Suprapubic skin (tissue), 4 donors: ENCODE results near the gene TRIM68. TPM values are rescaled to one million over a fixed set of nuclear protein-coding genes. Genes with fewer than 3 reads are reported as not detected.

Experiments
- DNase-seq, 2 donors: peaks; one replicate each; pipeline ENCODE4 v3.0.0-alpha.2; 2019; ENCODE audit warnings: low spot score in 2 of 2
- H3K27ac ChIP-seq: fragments of 200-600 bp; sonication (generic); one replicate; pipeline ENCODE4 v1.5.1; 2019
- H3K27me3 ChIP-seq: fragments of 200-600 bp; sonication (generic); one replicate; pipeline ENCODE4 v1.5.1; 2019
- H3K36me3 ChIP-seq: fragments of 200-600 bp; sonication (generic); one replicate; pipeline ENCODE4 v1.5.1; 2019
- H3K4me1 ChIP-seq: fragments of 200-600 bp; sonication (generic); one replicate; pipeline ENCODE4 v1.5.1; 2019
- H3K4me3 ChIP-seq: fragments of 200-600 bp; sonication (generic); one replicate; pipeline ENCODE4 v1.5.1; 2019; ENCODE audit warnings: mild to moderate bottlenecking
- H3K9me3 ChIP-seq: fragments of 200-600 bp; sonication (generic); one replicate; pipeline ENCODE4 v1.5.1; 2019
- CTCF ChIP-seq, 2 donors: fragments of 200-600 bp in 1 of 2; fragments of 450-650 bp in 1 of 2; sonication (generic) in 1 of 2; IDR thresholded peaks; one replicate each; pipeline ENCODE4 v1.5.1; 2016 to 2019; ENCODE audit warnings: antibody characterized with exemption in 2 of 2, mild to moderate bottlenecking in 1 of 2, moderate library complexity in 1 of 2
- EP300 ChIP-seq: sonication (generic); formaldehyde crosslinking; IDR thresholded peaks from one replicate; pipeline ENCODE4 v1.6.1; 2017; ENCODE audit warnings: antibody characterized with exemption
- POLR2A ChIP-seq, 2 donors: fragments of 450-650 bp; IDR thresholded peaks; one replicate each; pipeline ENCODE4 v1.6.1; 2017; ENCODE audit warnings: antibody characterized with exemption in 2 of 2, mild to moderate bottlenecking in 2 of 2, moderate library complexity in 2 of 2
- POLR2AphosphoS5 ChIP-seq, 3 donors: sonication (generic); formaldehyde crosslinking; IDR thresholded peaks; one replicate each; pipeline ENCODE4 v1.6.1; 2017; ENCODE audit warnings: antibody characterized with exemption in 3 of 3
- WGBS: methylation state at CpG from one replicate; pipeline ENCODE4 v1.1.5; 2018; 5-methylcytosine and 5-hydroxymethylcytosine counted together
- total RNA-seq, 4 donors: library from RNA; depleted of rRNA; stranded (reverse); fragments of >200 nt; gene quantifications; one replicate each; pipeline ENCODE4 v1.1.0, GENCODE V29; 2016

The TRIM68 gene
- total RNA-seq, 4 donors from 2014 or later, result 5.6 to 16.6 (median 7.4) TPM

- no peak for TF ChIP-seq CTCF (IDR thresholded peaks at IDR 0.05)
- no peak for TF ChIP-seq POLR2A (IDR thresholded peaks at IDR 0.05)
- no peak for TF ChIP-seq POLR2AphosphoS5 (IDR thresholded peaks at IDR 0.05)
- TF ChIP-seq EP300, result no peak
- Histone ChIP-seq H3K4me3 (no peak overlapping the region), H3K4me1 (peaks cover 10% of the 10 kb centered on the region), H3K27me3 (no peaks in the 10 kb centered on the region), H3K9me3 (no peaks in the 10 kb centered on the region), H3K27ac (no peak overlapping the region), H3K36me3 (no peaks in the 10 kb centered on the region)
- DNase-seq, result no peak
- WGBS, result 35% methylated on average over 1 of the region's 8 CpGs
These were observed 48.2 kb downstream of the TRIM68 start for GRCh38 chr11:4559527-4560440.

- Histone ChIP-seq H3K27me3 (peaks cover 7% of the 10 kb centered on the region), H3K27ac (no peak overlapping the region), H3K9me3 (no peaks in the 10 kb centered on the region), H3K4me3 (no peak overlapping the region), H3K4me1 (no peaks in the 10 kb centered on the region), H3K36me3 (no peaks in the 10 kb centered on the region)
- WGBS, result 84% methylated on average over 8 of the region's 8 CpGs
- TF ChIP-seq POLR2A (IDR thresholded peaks at IDR 0.05), result no peak
- no peak for TF ChIP-seq EP300
- TF ChIP-seq CTCF (IDR thresholded peaks at IDR 0.05), result no peak
- TF ChIP-seq POLR2AphosphoS5 (IDR thresholded peaks at IDR 0.05), result no peak
- DNase-seq, result no peak
These were observed 56.6 kb downstream of the TRIM68 start for GRCh38 chr11:4551346-4551979.

Other genes starting within 250 kb of the TRIM68 start
- gene OR52B4, start 239.8 kb downstream of the TRIM68 start, total RNA-seq, result not detected
- 10 to 100 TPM in 3 of 4 donors, 1 to 10 TPM in 1; 9.6 to 13.4 (median 12.0) TPM for gene TRIM21, start 214.5 kb downstream of the TRIM68 start, total RNA-seq
- gene OR52K2, start 158.9 kb downstream of the TRIM68 start, total RNA-seq, result not detected
- gene OR52K1, start 125.6 kb downstream of the TRIM68 start, total RNA-seq, result under 1 TPM in 1 of 4 donors, not detected in 3; 0.85 TPM
- not detected for gene OR52M1, start 63.0 kb downstream of the TRIM68 start, total RNA-seq
- gene OR52I2, start 26.5 kb downstream of the TRIM68 start, total RNA-seq, result not detected
- not detected for gene OR52I1, start 14.2 kb downstream of the TRIM68 start, total RNA-seq
- gene OR51D1, start 29.2 kb upstream of the TRIM68 start, total RNA-seq, result not detected
- gene OR51E1, start 35.8 kb upstream of the TRIM68 start, total RNA-seq, result under 1 TPM in 2 of 4 donors, not detected in 2; 0.24 to 0.34 TPM
- gene OR51E2, start 89.6 kb upstream of the TRIM68 start, total RNA-seq, result not detected
- not detected for gene MMP26, start 96.6 kb upstream of the TRIM68 start, total RNA-seq
- gene OR51F1, start 161.7 kb upstream of the TRIM68 start, total RNA-seq, result not detected
- not detected for gene OR52R1, start 196.1 kb upstream of the TRIM68 start, total RNA-seq
- not detected for gene OR51F2, start 213.1 kb upstream of the TRIM68 start, total RNA-seq
- not detected for gene OR51S1, start 241.0 kb upstream of the TRIM68 start, total RNA-seq